H9 (cell line): ENCODE data around the gene SIRPD. TPM values are rescaled to one million over a fixed set of nuclear protein-coding genes. Genes with fewer than 3 reads are reported as not detected.

Experiments
- DNase-seq: peaks from one replicate; pipeline ENCODE4 v3.0.0-alpha.2; 2017
- H2AFZ ChIP-seq: one replicate; pipeline ENCODE4 v1.6.1; 2013; ENCODE audit warnings: mild to moderate bottlenecking, low read length, control low read depth, moderate library complexity
- H2AK5ac ChIP-seq: 2 replicates; pipeline ENCODE4 v1.6.1; 2013; ENCODE audit warnings: low read length, control low read depth, mixed read lengths; ENCODE audit not compliant: insufficient read length
- H2BK120ac ChIP-seq: one replicate; pipeline ENCODE4 v1.6.1; 2013; ENCODE audit warnings: low read depth, mild to moderate bottlenecking, low read length, control low read depth, inconsistent platforms; ENCODE audit not compliant: poor library complexity, severe bottlenecking
- H2BK12ac ChIP-seq: 2 replicates; pipeline ENCODE4 v1.6.1; 2013; ENCODE audit warnings: low read length, control low read depth, mixed read lengths, low read depth; ENCODE audit not compliant: insufficient read length
- H2BK15ac ChIP-seq: 2 replicates; pipeline ENCODE4 v1.6.1; 2013; ENCODE audit warnings: low read depth, low read length, control low read depth
- H2BK20ac ChIP-seq: one replicate; pipeline ENCODE4 v1.6.1; 2013; ENCODE audit warnings: low read depth, mild to moderate bottlenecking, low read length, control low read depth, inconsistent platforms; ENCODE audit not compliant: poor library complexity, severe bottlenecking
- H2BK5ac ChIP-seq: 2 replicates; pipeline ENCODE4 v1.6.1; 2013; ENCODE audit warnings: low read length, control low read depth, mixed read lengths; ENCODE audit not compliant: insufficient read length
- H3K14ac ChIP-seq: 2 replicates; pipeline ENCODE4 v1.6.1; 2013; ENCODE audit warnings: low read length, control low read depth; ENCODE audit not compliant: insufficient read depth
- H3K18ac ChIP-seq: 2 replicates; pipeline ENCODE4 v1.6.1; 2013; ENCODE audit warnings: low read depth, mild to moderate bottlenecking, mixed read lengths, low read length, control low read depth; ENCODE audit not compliant: insufficient read length
- H3K23ac ChIP-seq: 2 replicates; pipeline ENCODE4 v1.6.1; 2013; ENCODE audit warnings: low read length, control low read depth, mixed read lengths, low read depth; ENCODE audit not compliant: insufficient read length
- H3K23me2 ChIP-seq: 2 replicates; pipeline ENCODE4 v1.6.1; 2013; ENCODE audit warnings: low read depth, mild to moderate bottlenecking, mixed read lengths, low read length, control low read depth; ENCODE audit not compliant: insufficient read length, poor library complexity, severe bottlenecking
- H3K27ac ChIP-seq: 2 replicates; pipeline ENCODE4 v1.5.1; 2013; ENCODE audit warnings: low read length, control low read depth, mixed read lengths, low read depth; ENCODE audit not compliant: insufficient read length
- H3K27me3 ChIP-seq: 2 replicates; pipeline ENCODE4 v1.6.1; 2013; ENCODE audit warnings: low read length, control low read depth, inconsistent platforms; ENCODE audit not compliant: insufficient read depth
- H3K4ac ChIP-seq: 2 replicates; pipeline ENCODE4 v1.6.1; 2013; ENCODE audit warnings: low read depth, mild to moderate bottlenecking, control low read depth, inconsistent platforms, low read length, moderate library complexity
- H3K4me1 ChIP-seq: 2 replicates; pipeline ENCODE4 v1.6.1; 2013; ENCODE audit warnings: low read length, control low read depth, inconsistent platforms; ENCODE audit not compliant: insufficient read depth
- H3K4me2 ChIP-seq: 2 replicates; pipeline ENCODE4 v1.6.1; 2013; ENCODE audit warnings: low read length, control low read depth, mixed read lengths; ENCODE audit not compliant: insufficient read length, insufficient read depth
- H3K56ac ChIP-seq: 2 replicates; pipeline ENCODE4 v1.6.1; 2013; ENCODE audit warnings: low read depth, mild to moderate bottlenecking, mixed read lengths, low read length, control low read depth; ENCODE audit not compliant: insufficient read length
- H3K79me1 ChIP-seq: 2 replicates; pipeline ENCODE4 v1.6.1; 2013; ENCODE audit warnings: low read depth, mild to moderate bottlenecking, moderate library complexity, low read length, control low read depth, inconsistent platforms; ENCODE audit not compliant: insufficient read depth, poor library complexity, severe bottlenecking
- H3K79me2 ChIP-seq: 2 replicates; pipeline ENCODE4 v1.6.1; 2013; ENCODE audit warnings: low read length, control low read depth, inconsistent platforms; ENCODE audit not compliant: insufficient read depth
- H3K9ac ChIP-seq: 2 replicates; pipeline ENCODE4 v1.6.1; 2013; ENCODE audit warnings: low read length, control low read depth, mixed read lengths; ENCODE audit not compliant: insufficient read length; ENCODE audit errors: extremely low read depth
- H3K9me3 ChIP-seq: one replicate; pipeline ENCODE4 v1.6.1; 2013; ENCODE audit warnings: low read depth, low read length, inconsistent platforms; ENCODE audit not compliant: control insufficient read depth
- H3T11ph ChIP-seq: one replicate; pipeline ENCODE4 v1.6.1; 2013; ENCODE audit warnings: mild to moderate bottlenecking, low read length, control low read depth, inconsistent platforms
- H4K20me1 ChIP-seq: one replicate; pipeline ENCODE4 v1.6.1; 2013; ENCODE audit not compliant: control insufficient read depth, insufficient read length, insufficient read depth
- H4K5ac ChIP-seq: 2 replicates; pipeline ENCODE4 v1.6.1; 2013; ENCODE audit warnings: low read depth, mild to moderate bottlenecking, mixed read lengths, low read length, control low read depth; ENCODE audit not compliant: insufficient read length
- H4K8ac ChIP-seq: replicated peaks from 2 replicates; pipeline ENCODE4 v1.6.1; 2013; ENCODE audit warnings: low read length, control low read depth, mixed read lengths, low read depth; ENCODE audit not compliant: insufficient read length
- H4K91ac ChIP-seq: 2 replicates; pipeline ENCODE4 v1.6.1; 2013; ENCODE audit warnings: low read depth, mild to moderate bottlenecking, moderate library complexity, mixed read lengths, low read length, control low read depth; ENCODE audit not compliant: insufficient read length
- H3K27ac Mint-ChIP-seq, 3 experiments: 2 replicates in 2 of 3; 3 replicates in 1 of 3; pipeline ENCODE4 v1.8.0; 2020 to 2021; ENCODE audit warnings: mixed read lengths in 3 of 3, mild to moderate bottlenecking in 1 of 3, moderate library complexity in 1 of 3
- H3K27me3 Mint-ChIP-seq: 2 replicates; pipeline ENCODE4 v1.8.0; 2021; ENCODE audit warnings: low read depth, mild to moderate bottlenecking, moderate library complexity, mixed read lengths
- H3K36me3 Mint-ChIP-seq, 3 experiments: 2 replicates in 2 of 3; 3 replicates in 1 of 3; pipeline ENCODE4 v1.8.0; 2020 to 2021; ENCODE audit warnings: low read depth in 3 of 3, mixed read lengths in 3 of 3; ENCODE audit not compliant: insufficient read depth in 1 of 3
- H3K4me1 Mint-ChIP-seq, 2 experiments: 2 replicates each; pipeline ENCODE4 v1.8.0; 2020; ENCODE audit warnings: mixed read lengths in 2 of 2
- H3K4me3 Mint-ChIP-seq, 2 experiments: 2 replicates in 1 of 2; 3 replicates in 1 of 2; pipeline ENCODE4 v1.8.0; 2020 to 2021; ENCODE audit warnings: mild to moderate bottlenecking in 2 of 2, mixed read lengths in 2 of 2, moderate library complexity in 1 of 2
- H3K9me3 Mint-ChIP-seq, 2 experiments: 2 replicates in 1 of 2; 3 replicates in 1 of 2; pipeline ENCODE4 v1.8.0; 2020; ENCODE audit warnings: mild to moderate bottlenecking in 2 of 2, mixed read lengths in 2 of 2, moderate library complexity in 1 of 2
- CTCF ChIP-seq: fragments of 200-600 bp; sonication (generic); conservative IDR thresholded peaks from 3 replicates; pipeline ENCODE4 v1.8.0; 2021; ENCODE audit warnings: antibody characterized with exemption, mild to moderate bottlenecking
- whole genome bisulfite sequencing: extraction: QIAGEN DNeasy Blood & Tissue Kit; methylation state at CpG from one replicate; pipeline ENCODE4 v1.1.7; 2013; ENCODE audit warnings: missing lambda C conversion rate, low lambda C conversion rate, mixed read lengths; ENCODE audit not compliant: insufficient read length; ENCODE audit errors: extremely low coverage; 5-methylcytosine and 5-hydroxymethylcytosine counted together
- total RNA-seq: library from RNA; stranded (reverse); gene quantifications from 2 replicates; pipeline ENCODE4 v1.2.1, GENCODE V29; 2021

Gene SIRPD
- total RNA-seq, 1 experiment from 2014 or later, result not detected

- Histone ChIP-seq H3K4me1 (no peaks in the 10 kb centered on the region), H3K14ac (no peak overlapping the region), H3K56ac (no peak overlapping the region), H4K8ac (no peak overlapping the region), H2BK120ac (no peak overlapping the region), H2BK20ac (no peak overlapping the region), H3K23me2 (no peaks in the 10 kb centered on the region), H2AK5ac (no peak overlapping the region), H3K18ac (no peak overlapping the region), H3K9me3 (no peaks in the 10 kb centered on the region), H2BK15ac (no peak overlapping the region), H3K9ac (no peak overlapping the region), H3K79me1 (no peaks in the 10 kb centered on the region), H3K27ac (no peak overlapping the region), H2AFZ (no peak overlapping the region), H3K79me2 (no peaks in the 10 kb centered on the region), H2BK12ac (no peak overlapping the region), H3K4me2 (no peak overlapping the region), H3T11ph (no peak overlapping the region), H4K91ac (no peak overlapping the region), H4K5ac (no peak overlapping the region), H3K4ac (no peak overlapping the region), H2BK5ac (no peak overlapping the region), H3K27me3 (no peaks in the 10 kb centered on the region), H4K20me1 (no peaks in the 10 kb centered on the region), H3K23ac (no peak overlapping the region)
- no peak for TF ChIP-seq CTCF
- Mint-ChIP-seq H3K4me3 (no peak overlapping the region), H3K36me3 (no peaks in the 10 kb centered on the region), H3K9me3 (no peaks in the 10 kb centered on the region; a peak in 1 of 5 replicates), H3K27ac (no peak overlapping the region), H3K27me3 (no peaks in the 10 kb centered on the region; the same call in 1 of the 2 replicates), H3K4me1 (no peaks in the 10 kb centered on the region)
- no CpG with 5 or more reads among the region's 6 CpGs for WGBS
- no peak for DNase-seq
Measured at GRCh38 chr20:1579488-1579887, 22.0 kb upstream of the SIRPD start.
